ENCODE data around the gene PLEKHG4. TPM values are rescaled to one million over a fixed set of nuclear protein-coding genes. Genes with fewer than 3 reads are reported as not detected.

Gene PLEKHG4
- polyA plus RNA-seq, 1 experiment = 25.2 TPM

DNA sequence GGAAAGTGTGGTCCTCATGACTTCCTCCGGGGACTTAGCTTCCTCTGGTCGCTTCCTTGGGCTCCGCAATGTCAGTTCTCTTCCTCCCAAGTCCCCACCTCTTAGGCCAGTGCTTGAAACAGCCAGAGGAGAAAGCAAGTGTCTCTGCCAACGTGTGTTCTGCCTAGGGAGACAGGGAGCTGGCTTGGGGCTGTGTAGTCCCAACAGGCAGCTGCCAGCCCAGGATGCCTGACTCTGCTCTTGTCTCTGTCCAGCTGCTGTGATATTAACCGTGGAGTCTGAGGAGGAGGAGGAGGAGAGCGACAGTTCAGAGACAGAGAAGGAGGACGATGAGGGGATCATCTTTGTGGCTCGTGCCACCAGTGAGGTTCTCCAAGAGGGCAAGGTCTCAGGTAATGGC is 13.5 kb upstream of the PLEKHG4 start:
- TF ChIP-seq CTCF (IDR thresholded peaks at IDR 0.05; ENCODE audit: insufficient read depth, low read depth, low read length) = no peak
- DNase-seq (ENCODE audit: low read depth) = no peak
- CTCF ChIA-PET = interaction anchor here (0.7 to 2.0 kb wide), 10 partner anchors 13 to 162 kb away, joined by 3 to 6 read pairs (median 3); partner anchors contain the start of genes KCTD19 and LRRC36

DNA sequence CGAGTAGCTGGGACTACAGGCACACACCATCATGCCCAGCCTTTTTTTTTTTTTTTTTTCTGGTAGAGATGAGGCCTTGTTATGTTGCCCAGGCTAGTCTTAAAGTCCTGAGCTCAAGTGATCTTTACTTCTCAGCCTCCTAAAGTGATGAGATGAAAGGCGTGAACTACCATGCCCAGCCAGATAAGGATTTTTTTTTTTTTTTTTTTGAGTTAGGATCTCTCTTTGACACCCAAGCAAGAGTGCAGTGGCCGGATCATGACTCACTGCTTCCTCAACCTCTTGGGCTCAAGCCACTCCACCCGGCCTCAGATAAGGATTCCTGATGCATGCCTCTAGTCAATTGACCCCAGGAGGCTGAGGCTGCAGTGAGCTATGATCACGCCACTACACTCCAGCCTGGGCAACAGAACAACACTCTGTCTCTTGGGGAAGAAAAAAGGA is 11.2 kb upstream of the PLEKHG4 start:
- Histone ChIP-seq H3K4me3 (ENCODE audit: low read depth, low read length) (no peak overlapping the region), H3K36me3 (ENCODE audit: control insufficient read depth, insufficient read depth, low read length) (no peaks in the 10 kb centered on the region; the same call in 1 of the 2 replicates), H3K27me3 (ENCODE audit: control insufficient read depth, insufficient read depth, low read length) (no peaks in the 10 kb centered on the region)
- ChIA-PET CTCF (interaction anchor here (0.6 to 1.9 kb wide), 5 partner anchors 70 to 333 kb away, joined by 3 to 6 read pairs (median 4); no protein-coding TSS in a partner anchor), POLR2A (interaction anchor here (1.0 kb wide), 1 partner anchor 23 kb away, joined by 3 read pairs; no protein-coding TSS in a partner anchor)
- DNase-seq (ENCODE audit: low read depth) = peak; percentile 60
- TF ChIP-seq CTCF (IDR thresholded peaks at IDR 0.05; ENCODE audit: insufficient read depth, low read depth, low read length) = no peak

More for the DNA sequence above, 13.5 kb upstream of the PLEKHG4 start:
- no peak overlapping the region for H3K4me3 ChIP-seq (ENCODE audit: low read depth, low read length)
- H3K36me3 ChIP-seq (ENCODE audit: control insufficient read depth, insufficient read depth, low read length) = no peaks in the 10 kb centered on the region
- H3K27me3 ChIP-seq (ENCODE audit: control insufficient read depth, insufficient read depth, low read length) = no peaks in the 10 kb centered on the region
- POLR2A ChIA-PET = no interaction called here

DNA sequence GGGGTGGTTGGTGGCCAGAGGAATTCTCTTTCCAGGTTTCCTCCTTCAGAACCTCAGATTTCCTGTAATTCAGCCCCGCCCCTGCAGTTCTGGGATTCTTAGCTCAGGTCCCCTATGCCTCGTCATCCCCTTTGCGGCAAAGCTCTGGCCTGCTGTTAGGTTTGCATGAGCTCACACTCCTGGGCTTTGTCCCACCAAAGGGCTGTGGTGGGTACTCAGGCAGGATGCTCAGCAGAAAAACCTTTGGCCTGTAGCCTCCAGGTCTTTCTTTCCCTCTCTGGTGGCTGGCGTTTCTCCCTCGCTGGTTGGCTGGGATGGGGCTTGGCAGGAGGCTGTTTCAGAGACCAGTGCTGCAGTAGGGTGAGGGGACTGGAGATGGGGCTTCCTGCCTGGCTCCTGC is 9.6 kb upstream of the PLEKHG4 start:
- TF ChIP-seq CTCF (IDR thresholded peaks at IDR 0.05; ENCODE audit: insufficient read depth, low read depth, low read length) = no peak
- CTCF ChIA-PET = interaction anchor here (0.6 to 2.7 kb wide), 5 partner anchors 9 to 69 kb away, joined by 3 to 10 read pairs (median 6); no protein-coding TSS in a partner anchor
- H3K4me3 ChIP-seq (ENCODE audit: low read depth, low read length) = no peak overlapping the region
- POLR2A ChIA-PET = no interaction called here
- no peak for DNase-seq (ENCODE audit: low read depth)
- no peaks in the 10 kb centered on the region for H3K27me3 ChIP-seq (ENCODE audit: control insufficient read depth, insufficient read depth, low read length)
- H3K36me3 ChIP-seq (ENCODE audit: control insufficient read depth, insufficient read depth, low read length) = no peaks in the 10 kb centered on the region; the same call in 1 of the 2 replicates

GRCh38 chr16:67270931-67271338 is 8.4 kb upstream of the PLEKHG4 start:
- TF ChIP-seq CTCF (IDR thresholded peaks at IDR 0.05; ENCODE audit: insufficient read depth, low read depth, low read length) = no peak
- DNase-seq (ENCODE audit: low read depth) = no peak
- Histone ChIP-seq H3K27me3 (ENCODE audit: control insufficient read depth, insufficient read depth, low read length) (no peaks in the 10 kb centered on the region), H3K4me3 (ENCODE audit: low read depth, low read length) (no peak overlapping the region), H3K36me3 (ENCODE audit: control insufficient read depth, insufficient read depth, low read length) (no peaks in the 10 kb centered on the region; the same call in 1 of the 2 replicates)
- POLR2A ChIA-PET = no interaction called here
- CTCF ChIA-PET = interaction anchor here (1.6 to 2.7 kb wide), 3 partner anchors 10 to 68 kb away, joined by 6 to 10 read pairs (median 9); no protein-coding TSS in a partner anchor

DNA sequence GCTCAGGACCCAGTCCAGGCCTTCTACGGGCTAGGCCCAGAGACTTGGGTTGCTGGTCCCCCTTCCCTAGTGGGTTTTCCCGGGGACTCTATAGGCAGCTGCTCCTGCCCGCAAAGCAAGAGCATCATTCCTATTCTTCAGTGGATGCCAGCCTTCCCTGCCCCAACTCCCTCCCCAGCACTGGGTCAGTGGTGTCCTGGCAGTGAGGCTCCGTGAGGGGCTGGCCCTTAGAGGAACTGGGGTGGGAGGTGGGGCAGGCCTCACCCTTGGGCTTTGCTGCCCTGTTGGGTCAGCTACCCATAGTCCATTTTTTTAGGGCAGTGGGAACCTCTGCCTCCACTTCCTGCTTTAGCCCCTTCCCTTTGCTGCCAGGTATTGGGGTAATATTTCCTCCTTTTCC is 7.9 kb upstream of the PLEKHG4 start:
- no peak for TF ChIP-seq CTCF (IDR thresholded peaks at IDR 0.05; ENCODE audit: insufficient read depth, low read depth, low read length)
- H3K4me3 ChIP-seq (ENCODE audit: low read depth, low read length) = no peak overlapping the region
- POLR2A ChIA-PET = no interaction called here
- CTCF ChIA-PET = interaction anchor here (1.6 to 2.7 kb wide), 2 partner anchors 13 to 68 kb away, joined by 6 to 9 read pairs; no protein-coding TSS in a partner anchor
- no peak for DNase-seq (ENCODE audit: low read depth)
- no peaks in the 10 kb centered on the region; the same call in 1 of the 2 replicates for H3K36me3 ChIP-seq (ENCODE audit: control insufficient read depth, insufficient read depth, low read length)
- H3K27me3 ChIP-seq (ENCODE audit: control insufficient read depth, insufficient read depth, low read length) = no peaks in the 10 kb centered on the region

Data from BJ (cell line).